Body of pancreas (tissue), 4 donors: Measurements from ENCODE around the gene ZNF507. TPM values are rescaled to one million over a fixed set of nuclear protein-coding genes. Genes with fewer than 3 reads are reported as not detected.

Experiments used
- ATAC-seq: fragments of 150-250 bp; one replicate; pipeline ENCODE4 v1.9.1; 2016
- DNase-seq, 4 donors: peaks; one replicate each; pipeline ENCODE4 v3.0.0-alpha.2; 2019
- H3K27ac ChIP-seq, 4 donors: fragments of 200-600 bp; sonication (generic); 1 replicate in 3 of 4; 2 replicates in 1 of 4; pipeline versions ENCODE4 v1.5.1 to v1.6.1; 2016 to 2019; ENCODE audit warnings: mild to moderate bottlenecking in 1 of 4, mixed read lengths in 1 of 4, moderate library complexity in 1 of 4
- H3K27me3 ChIP-seq, 2 donors: fragments of 200-600 bp; sonication (generic); one replicate each; pipeline ENCODE4 v1.6.0; 2016; ENCODE audit warnings: mild to moderate bottlenecking in 1 of 2
- H3K36me3 ChIP-seq, 2 donors: fragments of 200-600 bp; sonication (generic); replicated peaks in 1 of 2; 2 replicates each; pipeline ENCODE4 v1.5.1; 2016; ENCODE audit warnings: low read depth in 2 of 2; ENCODE audit not compliant: insufficient read depth in 1 of 2
- H3K4me1 ChIP-seq: fragments of 200-600 bp; sonication (generic); one replicate; pipeline ENCODE4 v1.6.0; 2016
- H3K4me3 ChIP-seq, 2 donors: fragments of 200-600 bp; sonication (generic); 1 replicate in 1 of 2; 2 replicates in 1 of 2; pipeline ENCODE4 v1.5.1; 2016 to 2019
- H3K9me3 ChIP-seq, 3 donors: fragments of 200-600 bp; sonication (generic); 1 replicate in 2 of 3; 2 replicates in 1 of 3; pipeline ENCODE4 v1.5.1; 2016
- CTCF ChIP-seq, 7 experiments: fragments of 450-650 bp in 4 of 7; fragments of 200-600 bp in 3 of 7; sonication (generic) in 3 of 7; IDR thresholded peaks; one replicate each; pipeline ENCODE4 v1.5.1; 2016 to 2019; ENCODE audit warnings: antibody characterized with exemption in 7 of 7
- POLR2A ChIP-seq, 3 donors: fragments of 450-650 bp; IDR thresholded peaks; one replicate each; pipeline ENCODE4 v1.6.1; 2016; ENCODE audit warnings: antibody characterized with exemption in 3 of 3, mild to moderate bottlenecking in 2 of 3
- WGBS, 2 donors: methylation state at CpG; one replicate each; pipeline ENCODE4 v1.1.5; 2017; 5-methylcytosine and 5-hydroxymethylcytosine counted together
- intact Hi-C: fragments of 100-400 bp; cut with DNase I; formaldehyde crosslinking; loops from one replicate; pipeline ENCODE4 v1.15.1; 2023
- total RNA-seq, 2 donors: library from RNA; depleted of rRNA; stranded (reverse); fragments of >200 nt; gene quantifications; one replicate each; pipeline ENCODE4 v1.1.0, GENCODE V29; 2016

The ZNF507 gene
- total RNA-seq, 2 donors from 2014 or later = 14.2 to 19.7 TPM

GRCh38 chr19:32362318-32362691 is 16.9 kb downstream of the ZNF507 start:
- Histone ChIP-seq H3K36me3 (peaks cover 0 to 20% of the 10 kb centered on the region in 2 donors), H3K4me1 (peaks cover 28% of the 10 kb centered on the region), H3K9me3 (no peaks in the 10 kb centered on the region), H3K27ac (peak overlapping the region; percentile 12 to 80 (median 70)), H3K27me3 (no peaks in the 10 kb centered on the region), H3K4me3 (no peak overlapping the region)
- WGBS, 2 donors = 32% methylated on average over 5 of the region's 5 CpGs
- DNase-seq = no peak
- no peak for ATAC-seq
- intact Hi-C loops = no loop called here
- TF ChIP-seq POLR2A (IDR thresholded peaks at IDR 0.05) = no peak
- no peak for TF ChIP-seq CTCF (IDR thresholded peaks at IDR 0.05)

GRCh38 chr19:32363175-32363574 is 17.8 kb downstream of the ZNF507 start:
- Histone ChIP-seq H3K27me3 (no peaks in the 10 kb centered on the region), H3K4me3 (no peak overlapping the region), H3K9me3 (no peaks in the 10 kb centered on the region), H3K36me3 (peaks cover 0 to 16% of the 10 kb centered on the region in 2 donors), H3K27ac (peak overlapping the region; percentile 68 to 81 (median 76)), H3K4me1 (peaks cover 28% of the 10 kb centered on the region)
- peak in 3 of 4 donors; percentile 24 to 54 (median 29) for DNase-seq
- TF ChIP-seq POLR2A (IDR thresholded peaks at IDR 0.05) (peak in 1 of 3 donors; percentile 4), CTCF (IDR thresholded peaks at IDR 0.05) (no peak)
- intact Hi-C loops = no loop called here
- ATAC-seq = peak; percentile 93
- 29 to 31% methylated on average over 3 of the region's 3 CpGs for WGBS, 2 donors

GRCh38 chr19:32363632-32364031 is 18.2 kb downstream of the ZNF507 start:
- intact Hi-C loops = no loop called here
- no peak for TF ChIP-seq CTCF (IDR thresholded peaks at IDR 0.05)
- no peak for TF ChIP-seq POLR2A (IDR thresholded peaks at IDR 0.05)
- Histone ChIP-seq H3K4me3 (no peak overlapping the region), H3K4me1 (peaks cover 28% of the 10 kb centered on the region), H3K27me3 (no peaks in the 10 kb centered on the region), H3K9me3 (no peaks in the 10 kb centered on the region), H3K36me3 (peaks cover 0 to 15% of the 10 kb centered on the region in 2 donors), H3K27ac (peak overlapping the region; percentile 68 to 81 (median 76))
- ATAC-seq = peak; percentile 8
- no peak for DNase-seq
- WGBS, 2 donors = 95 to 96% methylated on average over 3 of the region's 3 CpGs

- intact Hi-C loops = no loop called here
- DNase-seq (no peak), ATAC-seq (no peak)
- no peak overlapping the region for H3K4me3 ChIP-seq
- TF ChIP-seq CTCF (IDR thresholded peaks at IDR 0.05) (no peak), POLR2A (IDR thresholded peaks at IDR 0.05) (no peak)
- no peaks in the 10 kb centered on the region for H3K9me3 ChIP-seq
- H3K4me1 ChIP-seq = peaks cover 28% of the 10 kb centered on the region
- H3K27ac ChIP-seq = peak overlapping the region; percentile 68 to 81 (median 76)
- H3K36me3 ChIP-seq = peaks cover 0 to 15% of the 10 kb centered on the region in 2 donors
- 95 to 100% methylated on average over 1 of the region's 1 CpG for WGBS, 2 donors
- no peaks in the 10 kb centered on the region for H3K27me3 ChIP-seq
These were observed 18.6 kb downstream of the ZNF507 start for GRCh38 chr19:32364040-32364439.

- Histone ChIP-seq H3K36me3 (peaks cover 0 to 6% of the 10 kb centered on the region in 2 donors), H3K27ac (no peak overlapping the region), H3K4me1 (peaks cover 25% of the 10 kb centered on the region), H3K27me3 (no peaks in the 10 kb centered on the region), H3K9me3 (no peaks in the 10 kb centered on the region), H3K4me3 (no peak overlapping the region)
- no peak for TF ChIP-seq CTCF (IDR thresholded peaks at IDR 0.05)
- TF ChIP-seq POLR2A (IDR thresholded peaks at IDR 0.05) = no peak
- intact Hi-C loops = no loop called here
- 85 to 96% methylated on average over 6 of the region's 6 CpGs for WGBS, 2 donors
- DNase-seq (no peak), ATAC-seq (no peak)
These were observed 21.7 kb downstream of the ZNF507 start for GRCh38 chr19:32367063-32367462.
